Peyer's patch (tissue), 4 donors: Measurements from ENCODE around the gene SHANK2.

Source experiments
- CTCF ChIP-seq, 6 experiments: fragments of 450-650 bp in 4 of 6; fragments of 200-600 bp in 2 of 6; sonication (generic) in 1 of 6; IDR thresholded peaks; one replicate each; pipeline ENCODE4 v1.5.1; 2017 to 2019; ENCODE audit warnings: antibody characterized with exemption in 6 of 6, mild to moderate bottlenecking in 3 of 6, moderate library complexity in 1 of 6
- POLR2A ChIP-seq, 2 donors: fragments of 450-650 bp; IDR thresholded peaks; one replicate each; pipeline ENCODE4 v1.5.1; 2017; ENCODE audit warnings: antibody characterized with exemption in 2 of 2, mild to moderate bottlenecking in 2 of 2, moderate library complexity in 2 of 2

- TF ChIP-seq CTCF (IDR thresholded peaks at IDR 0.05) (peak in 5 of 6 experiments; percentile 6 to 66 (median 63)), POLR2A (IDR thresholded peaks at IDR 0.05) (no peak)
Measured at GRCh38 chr11:71251761-71252268, 562 bp downstream of the SHANK2 start.
